Coronary artery (tissue), 2 donors: ENCODE data around the gene SLTM.
"Not testable (repeated sequence)": the region's sequence is repeated elsewhere in the genome, so short reads cannot be mapped to it uniquely, and the experiment has no call there.

Experiments
- DNase-seq: peaks from one replicate; pipeline ENCODE4 v3.0.0-alpha.2; 2017; ENCODE audit warnings: low spot score
- H3K27ac ChIP-seq, 2 donors: fragments of 200-600 bp; sonication (generic); one replicate each; pipeline ENCODE4 v1.5.1; 2016 to 2019
- H3K4me3 ChIP-seq: fragments of 200-600 bp; sonication (generic); 2 replicates; pipeline ENCODE4 v1.5.1; 2016; ENCODE audit warnings: mild to moderate bottlenecking, moderate library complexity
- TF ChIP-seq, protein P1 (sequence below): fragments of 200-600 bp; sonication (generic); IDR thresholded peaks from one replicate; pipeline ENCODE4 v1.5.1; 2019; ENCODE audit warnings: antibody characterized with exemption

SLTM gene

DNA sequence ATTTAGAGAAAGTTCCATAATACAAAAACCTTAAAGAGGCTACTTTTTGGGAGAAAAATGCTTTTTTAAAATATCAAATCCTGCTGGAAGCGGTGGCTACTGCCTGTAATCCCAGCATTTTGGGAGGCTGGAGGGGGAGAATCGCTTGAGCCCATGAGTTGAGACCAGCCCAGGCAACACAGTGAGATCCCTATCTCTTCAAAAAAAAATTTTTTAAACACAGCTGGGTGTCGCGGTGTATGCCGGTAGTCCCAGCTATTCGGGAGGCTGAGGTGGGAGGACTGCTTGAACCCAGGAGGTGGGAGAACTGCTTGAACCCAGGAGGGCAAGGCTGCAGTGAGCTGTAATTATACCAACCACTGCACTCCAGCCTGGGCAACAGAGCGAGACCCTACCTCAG is 14.2 kb downstream of the SLTM start:
- TF ChIP-seq, protein P1, sequence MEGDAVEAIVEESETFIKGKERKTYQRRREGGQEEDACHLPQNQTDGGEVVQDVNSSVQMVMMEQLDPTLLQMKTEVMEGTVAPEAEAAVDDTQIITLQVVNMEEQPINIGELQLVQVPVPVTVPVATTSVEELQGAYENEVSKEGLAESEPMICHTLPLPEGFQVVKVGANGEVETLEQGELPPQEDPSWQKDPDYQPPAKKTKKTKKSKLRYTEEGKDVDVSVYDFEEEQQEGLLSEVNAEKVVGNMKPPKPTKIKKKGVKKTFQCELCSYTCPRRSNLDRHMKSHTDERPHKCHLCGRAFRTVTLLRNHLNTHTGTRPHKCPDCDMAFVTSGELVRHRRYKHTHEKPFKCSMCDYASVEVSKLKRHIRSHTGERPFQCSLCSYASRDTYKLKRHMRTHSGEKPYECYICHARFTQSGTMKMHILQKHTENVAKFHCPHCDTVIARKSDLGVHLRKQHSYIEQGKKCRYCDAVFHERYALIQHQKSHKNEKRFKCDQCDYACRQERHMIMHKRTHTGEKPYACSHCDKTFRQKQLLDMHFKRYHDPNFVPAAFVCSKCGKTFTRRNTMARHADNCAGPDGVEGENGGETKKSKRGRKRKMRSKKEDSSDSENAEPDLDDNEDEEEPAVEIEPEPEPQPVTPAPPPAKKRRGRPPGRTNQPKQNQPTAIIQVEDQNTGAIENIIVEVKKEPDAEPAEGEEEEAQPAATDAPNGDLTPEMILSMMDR: no peak
- Histone ChIP-seq H3K27ac (no peak overlapping the region), H3K4me3 (no peak overlapping the region)
- DNase-seq: no peak

DNA sequence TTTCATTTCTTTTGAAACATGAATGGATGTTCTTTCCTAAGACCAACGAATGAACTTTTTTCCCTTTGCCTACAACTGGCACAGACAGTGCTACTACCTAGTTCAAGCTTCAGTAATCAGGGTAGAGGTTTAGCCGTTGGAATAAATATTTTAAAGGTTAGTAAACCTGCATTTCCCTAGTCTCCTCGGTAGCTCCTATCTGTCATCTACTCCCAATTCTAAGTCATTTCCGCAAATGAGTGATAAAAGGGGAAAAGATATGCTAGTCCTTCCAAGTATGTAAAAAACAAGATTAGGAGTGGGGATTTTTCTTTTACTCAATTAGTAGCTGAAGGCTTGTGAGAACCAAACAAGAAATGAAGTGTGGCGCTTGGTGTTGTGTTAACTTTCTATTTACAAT is 15.2 kb downstream of the SLTM start:
- no peak for DNase-seq
- no peak overlapping the region for H3K27ac ChIP-seq
- H3K4me3 ChIP-seq: no peak overlapping the region
- TF ChIP-seq, protein P1: no peak

DNA sequence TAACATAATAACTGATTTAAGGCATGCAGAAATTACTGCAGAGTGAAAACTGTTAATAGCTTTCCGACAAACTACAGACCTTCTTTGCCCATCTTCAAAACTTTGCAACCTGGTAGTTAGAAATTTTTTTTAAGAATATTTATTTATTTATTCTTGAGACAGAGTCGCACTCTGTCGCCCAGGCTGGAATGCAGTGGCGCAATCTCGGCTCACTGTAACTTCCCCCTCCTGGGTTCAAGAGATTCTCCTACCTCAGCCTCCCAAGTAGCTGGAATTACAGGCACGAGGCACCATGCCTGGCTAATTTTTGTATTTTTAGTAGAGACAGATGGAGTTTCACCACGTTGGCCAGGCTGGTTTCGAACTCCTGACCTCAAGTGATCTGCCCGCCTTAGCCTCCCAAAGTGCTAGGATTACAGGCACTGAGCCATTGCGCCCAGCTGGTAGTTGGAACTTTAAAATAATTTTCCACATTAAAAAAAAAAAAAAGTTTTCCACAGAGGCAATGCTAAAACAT is 15.8 kb downstream of the SLTM start:
- not testable (repeated sequence) for DNase-seq, H3K27ac ChIP-seq

GRCh38 chr15:58916962-58917361 is 16.5 kb downstream of the SLTM start:
- H3K4me3 ChIP-seq: no peak overlapping the region
- no peak overlapping the region for H3K27ac ChIP-seq
- TF ChIP-seq, protein P1: no peak
- DNase-seq: no peak

More for the DNA sequence above, 15.8 kb downstream of the SLTM start:
- H3K4me3 ChIP-seq: not testable (repeated sequence)

- TF ChIP-seq, protein P1: no peak
- no peak overlapping the region for H3K27ac ChIP-seq
- no peak for DNase-seq
- no peak overlapping the region for H3K4me3 ChIP-seq
Observed at GRCh38 chr15:58910456-58910855, 23.0 kb downstream of the SLTM start.

DNA sequence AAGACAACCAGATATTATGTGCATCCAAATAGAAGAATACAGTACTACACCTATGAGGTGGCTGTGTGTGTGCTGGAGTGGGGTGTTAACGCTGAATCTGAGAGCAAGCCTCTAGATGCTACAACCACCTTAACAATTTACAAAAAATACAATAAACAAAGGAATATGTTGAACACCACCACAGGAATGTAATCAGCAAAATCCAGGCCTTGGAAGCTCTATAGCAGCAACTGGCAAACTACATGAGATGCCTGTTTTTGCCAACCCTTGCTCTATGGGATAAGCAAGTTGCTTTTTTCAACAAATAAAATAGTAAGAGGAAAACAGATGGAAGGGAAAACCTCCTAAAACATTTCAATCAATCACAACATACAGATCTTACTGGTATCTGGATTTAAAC is 23.9 kb downstream of the SLTM start:
- no peak for DNase-seq
- no peak overlapping the region for H3K27ac ChIP-seq
- TF ChIP-seq, protein P1: no peak
- no peak overlapping the region for H3K4me3 ChIP-seq

DNA sequence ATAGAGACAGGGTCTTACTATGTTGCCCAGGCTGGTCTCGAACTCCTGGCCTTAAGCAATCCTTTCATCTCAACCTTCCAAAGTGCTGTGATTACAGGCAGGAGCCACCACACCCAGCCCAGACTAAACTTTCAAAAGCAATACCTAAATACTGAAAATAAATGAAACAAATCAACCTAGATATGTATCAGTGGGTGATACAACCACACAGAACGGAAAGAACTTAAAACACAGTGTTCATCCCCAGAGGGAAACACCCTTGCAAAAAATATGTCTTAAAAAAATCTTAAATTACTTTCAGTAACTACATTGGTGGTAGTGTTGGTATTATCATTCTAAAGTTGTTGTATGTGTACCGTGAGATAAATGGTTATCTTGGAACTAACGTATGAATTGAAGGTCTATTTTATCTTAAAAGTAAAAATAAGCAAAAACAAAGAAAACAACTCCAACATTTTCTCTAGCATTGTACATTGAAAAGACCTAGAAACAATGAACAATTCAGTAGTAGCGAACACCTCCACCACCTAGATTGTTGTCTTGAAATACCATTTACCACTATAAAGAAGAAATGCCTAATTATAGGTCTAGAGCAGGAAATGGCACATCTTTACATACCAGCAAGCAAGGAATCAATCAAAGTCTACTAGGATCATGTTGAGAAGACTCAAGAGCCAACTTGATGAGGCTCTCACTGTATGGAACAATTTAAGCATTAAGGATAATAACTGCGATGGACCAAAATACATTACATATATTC is 24.7 kb downstream of the SLTM start:
- TF ChIP-seq, protein P1: no peak
- DNase-seq: no peak
- H3K27ac ChIP-seq: no peak overlapping the region
- H3K4me3 ChIP-seq: no peak overlapping the region
